ENCODE results near the gene TPSD1. TPM values are rescaled to one million over a fixed set of nuclear protein-coding genes. Genes with fewer than 3 reads are reported as not detected.
"Not testable (repeated sequence)": the region's sequence is repeated elsewhere in the genome, so short reads cannot be mapped to it uniquely, and the experiment has no call there.

Gene TPSD1
- total RNA-seq, result under 1 TPM in 1 of 4 donors, not detected in 3; 0.90 TPM
- under 1 TPM; 0.09 to 0.27 (median 0.10) TPM for polyA plus RNA-seq
- long read RNA-seq, donor 1, result 0 reads
- long read RNA-seq, donor 2, result 0 reads

GRCh38 chr16:1255276-1256122 lies at the start of gene TPSD1:
Gene TPSD1, plus strand, starts transcription at chr16:1256069. Its CDS starts 212 bp downstream, at chr16:1256281.
- WGBS, 3 donors, result 62 to 67% (median 63%) methylated on average over 19 to 26 of the region's 26 CpGs
- H3K27ac ChIP-seq; ATAC-seq; H3K36me3 ChIP-seq (ENCODE audit: insufficient read depth in 1 of 2, low read depth in 1 of 2); H3K4me1 ChIP-seq; H3K4me3 ChIP-seq; intact Hi-C loops (cut with DNase I); H3K9me3 ChIP-seq: not testable (repeated sequence)
- H3K27me3 ChIP-seq (ENCODE audit: insufficient read depth in 3 of 3, low read length in 2 of 3), result peaks cover 0 to 23% (median 12%) of the 10 kb centered on the region in 3 donors
- DNase-seq, result peak in 1 of 2 donors; percentile 42

GRCh38 chr16:1206326-1206725 lies 49.5 kb upstream of the TPSD1 start:
- Histone ChIP-seq H3K9me3 (no peaks in the 10 kb centered on the region), H3K27me3 (ENCODE audit: insufficient read depth in 3 of 3, low read length in 2 of 3) (peaks cover 0 to 19% (median 8%) of the 10 kb centered on the region in 3 donors), H3K4me3 (no peak overlapping the region), H3K36me3 (ENCODE audit: insufficient read depth in 1 of 2, low read depth in 1 of 2) (no peaks in the 10 kb centered on the region), H3K4me1 (no peaks in the 10 kb centered on the region), H3K27ac (no peak overlapping the region)
- ATAC-seq (no peak), DNase-seq (no peak)
- no peak for TF ChIP-seq CTCF (IDR thresholded peaks at IDR 0.05)
- WGBS, 3 donors, result 62 to 70% (median 67%) methylated on average over 9 of the region's 9 CpGs
- intact Hi-C loops (cut with DNase I), result no loop called here

GRCh38 chr16:1206786-1207185 lies 49.1 kb upstream of the TPSD1 start:
- no peak for ATAC-seq
- intact Hi-C loops (cut with DNase I), result no loop called here
- TF ChIP-seq CTCF (IDR thresholded peaks at IDR 0.05), result no peak
- no peaks in the 10 kb centered on the region for H3K36me3 ChIP-seq (ENCODE audit: insufficient read depth in 1 of 2, low read depth in 1 of 2)
- no peak overlapping the region for H3K4me3 ChIP-seq
- DNase-seq, result no peak
- 69 to 81% (median 72%) methylated on average over 14 to 16 of the region's 16 CpGs for WGBS, 3 donors
- no peak overlapping the region for H3K27ac ChIP-seq
- peaks cover 0 to 19% (median 7%) of the 10 kb centered on the region in 3 donors for H3K27me3 ChIP-seq (ENCODE audit: insufficient read depth in 3 of 3, low read length in 2 of 3)
- no peaks in the 10 kb centered on the region for H3K4me1 ChIP-seq
- no peaks in the 10 kb centered on the region for H3K9me3 ChIP-seq

- WGBS, 3 donors, result 78 to 84% (median 79%) methylated on average over 20 to 22 of the region's 22 CpGs
- intact Hi-C loops (cut with DNase I), result no loop called here
- Histone ChIP-seq H3K27ac (no peak overlapping the region), H3K36me3 (ENCODE audit: insufficient read depth in 1 of 2, low read depth in 1 of 2) (no peaks in the 10 kb centered on the region), H3K9me3 (no peaks in the 10 kb centered on the region), H3K27me3 (ENCODE audit: insufficient read depth in 3 of 3, low read length in 2 of 3) (peaks cover 0 to 27% (median 4%) of the 10 kb centered on the region in 3 donors), H3K4me3 (no peak overlapping the region), H3K4me1 (no peaks in the 10 kb centered on the region)
- no peak for TF ChIP-seq CTCF (IDR thresholded peaks at IDR 0.05)
- ATAC-seq (no peak), DNase-seq (no peak)
Observed at GRCh38 chr16:1208239-1208830, 47.5 kb upstream of the TPSD1 start.

- H3K9me3 ChIP-seq, result no peaks in the 10 kb centered on the region
- no peak overlapping the region for H3K4me3 ChIP-seq
- H3K4me1 ChIP-seq, result no peaks in the 10 kb centered on the region
- no peak for ATAC-seq
- DNase-seq, result no peak
- no peaks in the 10 kb centered on the region for H3K36me3 ChIP-seq (ENCODE audit: insufficient read depth in 1 of 2, low read depth in 1 of 2)
- WGBS, 3 donors, result 87 to 92% (median 91%) methylated on average over 38 to 43 of the region's 43 CpGs
- intact Hi-C loops (cut with DNase I), result no loop called here
- TF ChIP-seq CTCF (IDR thresholded peaks at IDR 0.05), result no peak
- peaks cover 0 to 21% (median 5%) of the 10 kb centered on the region in 3 donors for H3K27me3 ChIP-seq (ENCODE audit: insufficient read depth in 3 of 3, low read length in 2 of 3)
- H3K27ac ChIP-seq, result no peak overlapping the region
Observed at GRCh38 chr16:1209081-1209480, 46.8 kb upstream of the TPSD1 start.

All from psoas muscle (tissue), 8 donors.